Transverse colon (tissue), 4 donors: Measurements from ENCODE around the gene NAA20. TPM values are rescaled to one million over a fixed set of nuclear protein-coding genes. Genes with fewer than 3 reads are reported as not detected.
A peak's percentile ranks its signal among the peaks of the same experiment; 100 is the strongest.

ENCODE experiments used
- DNase-seq: peaks from one replicate; pipeline ENCODE4 v3.0.0-alpha.2; 2019
- H3K27ac ChIP-seq, 4 donors: fragments of 200-600 bp; sonication (generic); 2 replicates each; pipeline ENCODE4 v1.5.1; 2016 to 2018; ENCODE audit warnings: inconsistent platforms in 4 of 4
- H3K27me3 ChIP-seq: fragments of 200-600 bp; sonication (generic); 2 replicates; pipeline ENCODE4 v1.5.1; 2017; ENCODE audit warnings: inconsistent platforms
- H3K36me3 ChIP-seq, 4 donors: fragments of 200-600 bp; sonication (generic); 2 replicates each; pipeline ENCODE4 v1.5.1; 2017 to 2019; ENCODE audit warnings: inconsistent platforms in 4 of 4
- H3K4me1 ChIP-seq, 4 donors: fragments of 200-600 bp; sonication (generic); 2 replicates each; pipeline ENCODE4 v1.5.1; 2017 to 2020; ENCODE audit warnings: inconsistent platforms in 4 of 4
- H3K4me3 ChIP-seq, 4 donors: fragments of 200-600 bp; sonication (generic); 1 replicate in 1 of 4; 2 replicates in 3 of 4; pipeline versions ENCODE4 v1.5.1 to v1.6.1; 2017 to 2019; ENCODE audit warnings: inconsistent platforms in 4 of 4
- H3K9me3 ChIP-seq, 2 donors: fragments of 200-600 bp; sonication (generic); 2 replicates each; pipeline ENCODE4 v1.5.1; 2017 to 2019; ENCODE audit warnings: inconsistent platforms in 2 of 2
- EP300 ChIP-seq: sonication (generic); formaldehyde crosslinking; IDR thresholded peaks from one replicate; pipeline ENCODE4 v1.6.1; 2017; ENCODE audit warnings: antibody characterized with exemption, low read depth
- POLR2A ChIP-seq: fragments of 450-650 bp; IDR thresholded peaks from one replicate; pipeline ENCODE4 v1.6.1; 2016; ENCODE audit warnings: antibody characterized with exemption, mild to moderate bottlenecking, moderate library complexity
- POLR2AphosphoS5 ChIP-seq, 3 donors: sonication (generic); formaldehyde crosslinking; IDR thresholded peaks; one replicate each; pipeline ENCODE4 v1.6.1; 2016; ENCODE audit warnings: antibody characterized with exemption in 3 of 3
- WGBS, 2 donors: methylation state at CpG; one replicate each; pipeline ENCODE4 v1.1.5; 2018; ENCODE audit warnings: low coverage in 1 of 2; 5-methylcytosine and 5-hydroxymethylcytosine counted together
- in situ Hi-C, 4 donors: fragments of 200-750 bp; cut with MboI; loops; one replicate each; pipeline versions ENCODE4 v1.15.0 to v1.15.1; 2017; ENCODE audit warnings: low sequenced_read_pairs in 3 of 4, low pct_ligation_motif_present in 1 of 4, low pct_unique_long_range_greater_than_20kb in 1 of 4
- intact Hi-C: fragments of 100-400 bp; cut with DNase I; formaldehyde crosslinking; loops from one replicate; pipeline ENCODE4 v1.15.1; 2023; ENCODE audit warnings: low total_unique reads
- total RNA-seq, 4 donors: library from RNA; depleted of rRNA; stranded (reverse); fragments of >200 nt; gene quantifications; one replicate each; pipeline ENCODE4 v1.1.0, GENCODE V29; 2016
- TF ChIP-seq, protein P1 (sequence below), 5 experiments: fragments of 200-600 bp in 3 of 5; fragments of 450-650 bp in 2 of 5; sonication (generic) in 3 of 5; IDR thresholded peaks; 1 replicate in 2 of 5; 2 replicates in 3 of 5; pipeline ENCODE4 v1.5.1; 2016 to 2017; ENCODE audit warnings: antibody characterized with exemption in 5 of 5, inconsistent platforms in 3 of 5, mild to moderate bottlenecking in 2 of 5, moderate library complexity in 1 of 5

The NAA20 gene
- total RNA-seq, 4 donors from 2014 or later, result 26.5 to 58.0 (median 32.7) TPM

DNA sequence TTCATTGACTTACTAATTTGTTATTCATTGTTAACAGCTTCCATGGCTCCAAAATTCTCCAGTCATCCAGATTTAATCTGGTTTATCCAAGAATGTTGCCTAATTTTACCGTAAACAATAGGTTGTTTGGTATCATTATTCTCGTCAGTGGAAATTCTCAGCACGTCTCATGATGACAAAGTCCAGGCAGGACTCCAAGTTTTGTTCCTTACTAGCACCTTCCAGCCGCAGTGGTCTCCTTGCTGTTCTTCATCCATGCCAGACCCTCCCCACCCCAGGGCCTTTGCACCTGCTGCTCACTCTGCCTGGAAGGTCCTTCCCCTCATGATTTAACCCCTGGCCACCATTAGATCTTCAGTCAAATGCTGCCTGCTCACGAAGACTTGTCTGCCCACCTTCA is 48.1 kb upstream of the NAA20 start:
- H3K4me1 ChIP-seq, result peaks cover 6 to 27% (median 12%) of the 10 kb centered on the region in 4 donors
- H3K27ac ChIP-seq, result no peak overlapping the region
- H3K36me3 ChIP-seq, result peaks cover 0 to 4% (median 0%) of the 10 kb centered on the region in 4 donors
- H3K9me3 ChIP-seq, result no peaks in the 10 kb centered on the region
- in situ Hi-C loops, result no loop called here
- no peaks in the 10 kb centered on the region for H3K27me3 ChIP-seq
- intact Hi-C loops, result no loop called here
- WGBS, 2 donors, result 77 to 100% methylated on average over 1 to 5 of the region's 5 CpGs
- TF ChIP-seq POLR2A, result no peak
- TF ChIP-seq EP300, result no peak
- TF ChIP-seq, protein P1, sequence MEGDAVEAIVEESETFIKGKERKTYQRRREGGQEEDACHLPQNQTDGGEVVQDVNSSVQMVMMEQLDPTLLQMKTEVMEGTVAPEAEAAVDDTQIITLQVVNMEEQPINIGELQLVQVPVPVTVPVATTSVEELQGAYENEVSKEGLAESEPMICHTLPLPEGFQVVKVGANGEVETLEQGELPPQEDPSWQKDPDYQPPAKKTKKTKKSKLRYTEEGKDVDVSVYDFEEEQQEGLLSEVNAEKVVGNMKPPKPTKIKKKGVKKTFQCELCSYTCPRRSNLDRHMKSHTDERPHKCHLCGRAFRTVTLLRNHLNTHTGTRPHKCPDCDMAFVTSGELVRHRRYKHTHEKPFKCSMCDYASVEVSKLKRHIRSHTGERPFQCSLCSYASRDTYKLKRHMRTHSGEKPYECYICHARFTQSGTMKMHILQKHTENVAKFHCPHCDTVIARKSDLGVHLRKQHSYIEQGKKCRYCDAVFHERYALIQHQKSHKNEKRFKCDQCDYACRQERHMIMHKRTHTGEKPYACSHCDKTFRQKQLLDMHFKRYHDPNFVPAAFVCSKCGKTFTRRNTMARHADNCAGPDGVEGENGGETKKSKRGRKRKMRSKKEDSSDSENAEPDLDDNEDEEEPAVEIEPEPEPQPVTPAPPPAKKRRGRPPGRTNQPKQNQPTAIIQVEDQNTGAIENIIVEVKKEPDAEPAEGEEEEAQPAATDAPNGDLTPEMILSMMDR (IDR thresholded peaks at IDR 0.05), result no peak
- TF ChIP-seq POLR2AphosphoS5 (IDR thresholded peaks at IDR 0.05), result no peak
- no peak overlapping the region for H3K4me3 ChIP-seq
- DNase-seq, result no peak

DNA sequence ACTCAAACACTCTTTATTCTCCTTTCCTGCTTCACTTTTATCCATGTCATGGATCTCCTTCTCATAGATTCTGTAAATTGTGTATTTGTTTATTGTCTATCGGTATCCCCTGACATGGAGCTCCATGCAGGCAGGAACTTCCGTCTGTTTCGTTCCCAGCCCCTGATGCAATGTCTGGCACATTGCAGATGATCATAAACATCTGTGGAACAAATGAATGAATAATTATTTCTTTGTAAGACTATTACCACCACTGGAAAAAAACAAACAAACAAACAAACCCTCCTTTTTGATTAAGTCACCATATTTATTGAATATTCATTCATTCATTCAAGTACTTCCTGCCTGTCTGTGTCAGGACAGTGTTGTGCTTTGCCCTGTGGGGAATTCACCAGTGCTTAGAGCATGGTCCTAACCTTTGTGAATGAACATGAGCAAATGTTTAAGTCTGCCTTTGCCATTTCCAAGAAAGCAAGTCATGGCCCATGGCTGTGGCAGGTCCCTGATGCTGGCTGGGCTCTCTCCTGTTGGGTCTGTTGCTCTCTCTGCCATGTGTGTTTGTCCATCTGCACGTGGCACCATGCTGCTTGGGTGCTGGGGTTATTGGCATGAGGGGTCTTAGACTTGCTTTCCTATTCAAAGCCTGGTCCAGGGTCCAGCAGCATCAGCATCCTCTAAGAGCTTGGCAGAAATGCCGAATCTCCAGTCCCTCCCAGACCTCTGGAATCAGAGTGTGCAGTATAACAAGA is 47.5 kb upstream of the NAA20 start:
- in situ Hi-C loops (no loop called here), intact Hi-C loops (loop anchor here (10.0 kb wide), 1 partner anchor 85 kb away; no protein-coding TSS in a partner anchor)
- H3K4me1 ChIP-seq, result peaks cover 10 to 29% (median 13%) of the 10 kb centered on the region in 4 donors
- H3K36me3 ChIP-seq, result peaks cover 0 to 4% (median 0%) of the 10 kb centered on the region in 4 donors
- no peak for DNase-seq
- H3K4me3 ChIP-seq, result no peak overlapping the region
- no peak overlapping the region for H3K27ac ChIP-seq
- H3K9me3 ChIP-seq, result no peaks in the 10 kb centered on the region
- 77 to 84% methylated on average over 3 to 5 of the region's 5 CpGs for WGBS, 2 donors
- no peaks in the 10 kb centered on the region for H3K27me3 ChIP-seq
- no peak for TF ChIP-seq POLR2AphosphoS5 (IDR thresholded peaks at IDR 0.05)
- TF ChIP-seq, protein P1 (IDR thresholded peaks at IDR 0.05), result no peak
- TF ChIP-seq POLR2A, result no peak
- TF ChIP-seq EP300, result no peak

DNA sequence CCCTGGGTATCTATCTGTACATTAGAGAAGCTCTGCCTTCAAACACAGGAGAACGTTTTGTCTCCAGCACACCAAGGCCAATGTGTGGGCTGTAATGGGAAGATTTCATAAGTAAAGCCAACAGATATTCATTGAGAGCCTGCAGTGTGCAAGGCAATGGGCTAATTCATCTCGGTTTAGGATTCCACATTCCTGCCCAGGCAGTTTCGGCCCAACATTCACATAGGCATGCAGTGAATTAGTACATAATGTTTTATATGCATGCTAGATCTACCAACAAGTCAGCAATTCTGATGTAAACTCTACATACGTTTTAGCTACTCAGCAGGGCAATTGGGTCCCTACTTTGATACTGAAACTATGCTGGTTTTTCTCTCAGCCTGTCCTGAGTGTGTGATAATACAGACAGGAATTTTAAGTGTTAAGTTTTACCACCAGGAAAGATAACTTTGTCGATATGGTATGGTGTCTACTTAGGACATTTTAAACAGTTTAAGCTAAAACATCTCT is 46.9 kb upstream of the NAA20 start:
- intact Hi-C loops, result loop anchor here (10.0 kb wide), 1 partner anchor 86 kb away; no protein-coding TSS in a partner anchor
- DNase-seq, result no peak
- Histone ChIP-seq H3K9me3 (no peaks in the 10 kb centered on the region), H3K4me3 (no peak overlapping the region), H3K27ac (no peak overlapping the region), H3K27me3 (no peaks in the 10 kb centered on the region), H3K36me3 (peaks cover 0 to 4% (median 0%) of the 10 kb centered on the region in 4 donors), H3K4me1 (peaks cover 10 to 29% (median 13%) of the 10 kb centered on the region in 4 donors)
- WGBS, 2 donors, result 60 to 72% methylated on average over 1 to 5 of the region's 5 CpGs
- TF ChIP-seq, protein P1 (IDR thresholded peaks at IDR 0.05), result no peak
- no peak for TF ChIP-seq POLR2AphosphoS5 (IDR thresholded peaks at IDR 0.05)
- no peak for TF ChIP-seq POLR2A
- no peak for TF ChIP-seq EP300
- in situ Hi-C loops, result no loop called here

DNA sequence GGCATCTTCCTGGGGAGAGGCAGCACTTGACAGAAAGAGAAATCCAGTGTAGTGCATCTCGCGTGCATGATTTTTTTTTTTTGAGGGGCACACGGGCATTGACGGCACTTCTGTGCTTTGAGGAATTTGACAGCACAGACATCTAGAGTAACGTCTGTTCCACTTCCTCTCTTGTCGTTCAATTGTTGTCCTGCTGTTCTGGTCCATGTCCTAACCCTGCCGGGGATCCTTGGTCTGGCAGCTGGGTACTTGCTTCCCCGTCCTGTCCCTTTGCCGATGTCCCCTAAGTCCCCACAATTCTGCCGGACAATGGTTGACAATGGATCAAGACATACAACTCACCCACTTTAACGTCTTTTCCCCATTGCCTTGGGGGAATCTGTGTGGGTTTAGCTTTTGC is 46.0 kb upstream of the NAA20 start:
- intact Hi-C loops, result loop anchor here (10.0 kb wide), 1 partner anchor 86 kb away; no protein-coding TSS in a partner anchor
- H3K27ac ChIP-seq, result peak overlapping the region in 1 of 4 donors; percentile 12
- in situ Hi-C loops, result no loop called here

More for the DNA sequence above, 46.0 kb upstream of the NAA20 start:
- H3K27me3 ChIP-seq, result no peaks in the 10 kb centered on the region
- no peak for TF ChIP-seq POLR2AphosphoS5 (IDR thresholded peaks at IDR 0.05)
- TF ChIP-seq POLR2A, result no peak
- TF ChIP-seq EP300, result no peak
- TF ChIP-seq, protein P1 (IDR thresholded peaks at IDR 0.05), result no peak
- no peak for DNase-seq
- H3K4me3 ChIP-seq, result no peak overlapping the region
- 77 to 84% methylated on average over 6 to 11 of the region's 11 CpGs for WGBS, 2 donors
- peaks cover 10 to 29% (median 13%) of the 10 kb centered on the region in 4 donors for H3K4me1 ChIP-seq
- no peaks in the 10 kb centered on the region for H3K9me3 ChIP-seq
- H3K36me3 ChIP-seq, result peaks cover 0 to 4% (median 0%) of the 10 kb centered on the region in 4 donors
